HepG2 (cell line): ENCODE data around the gene PCNT. TPM values are rescaled to one million over a fixed set of nuclear protein-coding genes. Genes with fewer than 3 reads are reported as not detected.

Experiments used
- ATAC-seq: fragments of 200-7000 bp; cut with Tn5 transposase; 3 replicates; pipeline ENCODE4 v1.9.1; 2020; ENCODE audit warnings: mild to moderate bottlenecking, moderate library complexity
- BruUV-seq: library from RNA; stranded (reverse); fragments of 400-500 nt; replicated peaks from 2 replicates; lab custom pipeline; 2021; lab: Mats Ljungman, UMichigan
- CTCF ChIA-PET: fragments of 300-600 bp; formaldehyde crosslinking; extraction: SDS; loops from one replicate; lab custom pipeline; 2021; ENCODE audit warnings: low total read pairs, inconsistent platforms, low intra/inter-chr PET ratio; lab: Yijun Ruan, JAX
- POLR2A ChIA-PET: fragments of 350-600 bp; sonication (Branson Sonifier 250); formaldehyde crosslinking; loops from one replicate; lab custom pipeline; 2020; ENCODE audit warnings: antibody characterized with exemption, inconsistent platforms; lab: Yijun Ruan, JAX
- DNase-seq: peaks from one replicate; pipeline ENCODE4 v3.0.0-alpha.2; 2015; ENCODE audit warnings: low spot score
- FAIRE-seq: peaks from 3 replicates; lab custom pipeline; 2011; peaks lifted over from hg19 to GRCh38; lab: Jason Lieb, UNC
- H2AFZ ChIP-seq: one replicate; pipeline ENCODE4 v1.6.1; 2011; ENCODE audit warnings: low read length, inconsistent platforms
- H3K27ac ChIP-seq: fragments of 300-600 bp; 3 replicates; pipeline ENCODE4 v1.8.0; 2011; ENCODE audit warnings: mixed run types, mild to moderate bottlenecking, mixed read lengths, low read length, inconsistent platforms; ENCODE audit not compliant: insufficient read depth; ENCODE audit errors: extremely low read length
- H3K27me3 ChIP-seq, 2 experiments: fragments of 200-600 bp in 1 of 2; 2 replicates in 1 of 2; 3 replicates in 1 of 2; pipeline versions ENCODE4 v1.6.0 to v1.8.0; 2011; ENCODE audit warnings: low read length in 2 of 2, mild to moderate bottlenecking in 2 of 2, moderate library complexity in 2 of 2, inconsistent platforms in 1 of 2; ENCODE audit not compliant: insufficient read depth in 2 of 2, control insufficient read depth in 1 of 2
- H3K36me3 ChIP-seq, 2 experiments: fragments of 200-600 bp in 1 of 2; replicated peaks in 1 of 2; 2 replicates in 1 of 2; 3 replicates in 1 of 2; pipeline versions ENCODE4 v1.5.1 to v1.8.0; 2011; ENCODE audit warnings: low read length in 2 of 2, inconsistent platforms in 1 of 2; ENCODE audit not compliant: insufficient read depth in 2 of 2, control insufficient read depth in 1 of 2
- H3K4me1 ChIP-seq: 2 replicates; pipeline ENCODE4 v1.5.1; 2012; ENCODE audit warnings: low read length, inconsistent platforms; ENCODE audit not compliant: insufficient read depth
- H3K4me2 ChIP-seq: 2 replicates; pipeline ENCODE4 v1.6.0; 2011; ENCODE audit warnings: low read depth, low read length, inconsistent platforms
- H3K4me3 ChIP-seq, 3 experiments: fragments of 200-600 bp in 1 of 3; sonication (generic), shearing (Covaris generic) in 1 of 3; replicated peaks in 1 of 3; 2 replicates each; pipeline ENCODE4 v1.5.1; 2011 to 2016; ENCODE audit warnings: low read length in 3 of 3, inconsistent platforms in 2 of 3, low read depth in 2 of 3, mild to moderate bottlenecking in 2 of 3, control low read depth in 1 of 3, mixed read lengths in 1 of 3; ENCODE audit not compliant: insufficient read depth in 1 of 3
- H3K79me2 ChIP-seq: one replicate; pipeline ENCODE4 v1.6.1; 2011; ENCODE audit warnings: low read length, inconsistent platforms; ENCODE audit not compliant: insufficient read depth
- H3K9ac ChIP-seq: 2 replicates; pipeline ENCODE4 v1.6.0; 2011; ENCODE audit warnings: mild to moderate bottlenecking, low read depth, low read length, inconsistent platforms; ENCODE audit not compliant: insufficient read depth
- H3K9me3 ChIP-seq: 2 replicates; pipeline ENCODE4 v1.5.1; 2012; ENCODE audit warnings: mild to moderate bottlenecking, low read length
- H4K20me1 ChIP-seq: 2 replicates; pipeline ENCODE4 v1.6.0; 2011; ENCODE audit warnings: inconsistent platforms, mild to moderate bottlenecking, low read length, moderate library complexity; ENCODE audit not compliant: insufficient read depth
- HDAC2 ChIP-seq: sonication (generic); formaldehyde crosslinking; IDR thresholded peaks from 2 replicates; pipeline ENCODE4 v1.4.0; 2020; ENCODE audit warnings: missing genetic modification reagents
- KAT7 ChIP-seq: IDR thresholded peaks from 2 replicates; pipeline ENCODE4 v1.6.1; 2018; ENCODE audit warnings: borderline replicate concordance, missing compliant biosample characterization
- ZNF556 ChIP-seq: sonication (generic); formaldehyde crosslinking; IDR thresholded peaks from 2 replicates; pipeline ENCODE4 v1.4.0; 2020; ENCODE audit warnings: mild to moderate bottlenecking, missing genetic modification reagents, borderline replicate concordance
- WGBS: methylation state at CpG from one replicate; pipeline ENCODE4 v1.1.6; 2017; ENCODE audit warnings: low lambda C conversion rate; 5-methylcytosine and 5-hydroxymethylcytosine counted together
- in situ Hi-C: cut with HindIII; loops from 2 replicates; pipeline ENCODE4 v1.10.0; 2017; ENCODE audit warnings: low pct_unique_long_range_greater_than_20kb; ENCODE audit not compliant: extremely low pct_ligation_motif_present
- intact Hi-C: fragments of 100-400 bp; cut with micrococcal nuclease; formaldehyde crosslinking; loops from one replicate; pipeline ENCODE4 v1.10.0; 2022; ENCODE audit not compliant: unreplicated experiment
- polyA plus RNA-seq, 8 experiments: library from polyadenylated mRNA; depleted of rRNA in 3 of 8; stranded (reverse) in 7 of 8; unstranded in 1 of 8; fragments of >200 nt; fragmentation: Illumina TruSeq in 4 of 8; extraction: Trizol in 4 of 8; gene quantifications; 2 replicates each; pipeline versions ENCODE4 v1.2.1 to v1.2.3, GENCODE V29; 2011 to 2016; ENCODE audit warnings: low read depth in 4 of 8, missing spikeins in 1 of 8, mixed read lengths in 1 of 8; ENCODE audit not compliant: insufficient read depth in 1 of 8
- total RNA-seq, 5 experiments: library from RNA; depleted of rRNA; stranded (reverse); fragments of >200 nt; fragmentation: Illumina TruSeq; extraction: Trizol; gene quantifications; 2 replicates each; pipeline ENCODE4 v1.2.3, GENCODE V29; 2016; ENCODE audit warnings: low read depth in 1 of 5
- TF ChIP-seq, protein P1 (sequence below): sonication (generic); formaldehyde crosslinking; IDR thresholded peaks from 2 replicates; pipeline ENCODE4 v1.4.0; 2020; ENCODE audit warnings: mild to moderate bottlenecking, low read depth, missing genetic modification reagents
- TF ChIP-seq, protein P2 (sequence below): sonication (generic); formaldehyde crosslinking; IDR thresholded peaks from 2 replicates; pipeline ENCODE4 v1.4.0; 2020; ENCODE audit warnings: mild to moderate bottlenecking, missing genetic modification reagents

Gene PCNT
- total and polyA plus RNA-seq, 2 of the 13 experiments (the other 11 are each of a cell fraction or from before 2014, with no cell fraction given), result 5.6 to 12.4 TPM

DNA sequence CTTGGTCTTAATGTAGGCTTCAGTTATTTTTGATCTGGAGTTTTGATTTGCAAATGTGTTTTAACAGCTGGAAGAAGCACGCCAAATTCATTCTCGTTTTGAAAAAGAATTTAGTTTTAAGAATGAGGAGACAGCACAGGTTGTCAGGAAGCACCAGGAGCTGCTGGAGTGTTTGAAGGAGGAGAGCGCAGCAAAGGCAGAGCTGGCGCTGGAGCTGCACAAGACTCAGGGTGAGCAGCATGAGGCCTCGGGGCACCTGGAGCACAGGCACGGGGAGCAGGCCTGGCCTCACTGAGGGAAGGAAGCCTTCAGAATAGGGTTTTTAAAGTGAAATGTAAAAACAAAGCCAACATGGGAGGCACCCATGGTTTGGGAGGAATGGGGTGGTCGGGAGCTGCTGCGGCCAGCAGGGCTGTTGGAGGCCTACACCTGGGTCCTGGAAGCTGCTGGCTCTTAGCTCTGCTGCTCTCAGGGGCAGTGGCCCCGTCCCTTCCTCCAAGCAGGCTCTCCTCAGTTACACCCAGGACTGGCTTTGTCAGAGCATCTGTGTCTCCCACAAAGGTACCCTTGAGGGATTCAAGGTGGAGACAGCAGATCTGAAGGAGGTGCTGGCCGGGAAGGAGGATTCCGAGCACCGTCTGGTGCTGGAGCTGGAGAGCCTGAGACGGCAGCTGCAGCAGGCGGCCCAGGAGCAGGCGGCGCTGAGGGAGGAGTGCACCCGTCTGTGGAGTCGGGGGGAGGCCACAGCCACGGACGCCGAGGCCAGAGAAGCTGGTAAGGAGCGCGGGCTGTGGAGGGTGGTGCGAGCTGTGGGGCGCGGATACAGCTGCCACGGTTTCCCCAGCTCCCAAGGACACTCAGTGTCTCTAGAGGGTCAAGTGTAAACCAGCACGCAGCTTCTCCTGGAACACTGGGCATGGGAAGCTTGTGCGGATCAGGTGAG lies 66.9 kb downstream of the PCNT start:
- intact Hi-C loops, result no loop called here
- Histone ChIP-seq H3K36me3 (peaks cover 14 to 40% of the 10 kb centered on the region in 2 experiments; a peak in 4 of 5 replicates), H3K4me3 (no peak overlapping the region), H3K9me3 (no peaks in the 10 kb centered on the region), H3K4me1 (peaks cover 20% of the 10 kb centered on the region), H3K27ac (no peak overlapping the region), H3K79me2 (no peaks in the 10 kb centered on the region), H4K20me1 (no peaks in the 10 kb centered on the region), H3K9ac (no peak overlapping the region), H3K27me3 (no peaks in the 10 kb centered on the region), H2AFZ (no peak overlapping the region), H3K4me2 (no peak overlapping the region)
- DNase-seq (no peak), FAIRE-seq (no peak), ATAC-seq (no peak)
- CTCF ChIA-PET, result no interaction called here
- in situ Hi-C loops, result no loop called here
- BruUV-seq, result no TSS peak
- POLR2A ChIA-PET, result no interaction called here
- 98% methylated on average over 21 of the region's 29 CpGs for WGBS
- TF ChIP-seq HDAC2 (CRISPR knock-in tag), result no peak
- TF ChIP-seq, protein P1, sequence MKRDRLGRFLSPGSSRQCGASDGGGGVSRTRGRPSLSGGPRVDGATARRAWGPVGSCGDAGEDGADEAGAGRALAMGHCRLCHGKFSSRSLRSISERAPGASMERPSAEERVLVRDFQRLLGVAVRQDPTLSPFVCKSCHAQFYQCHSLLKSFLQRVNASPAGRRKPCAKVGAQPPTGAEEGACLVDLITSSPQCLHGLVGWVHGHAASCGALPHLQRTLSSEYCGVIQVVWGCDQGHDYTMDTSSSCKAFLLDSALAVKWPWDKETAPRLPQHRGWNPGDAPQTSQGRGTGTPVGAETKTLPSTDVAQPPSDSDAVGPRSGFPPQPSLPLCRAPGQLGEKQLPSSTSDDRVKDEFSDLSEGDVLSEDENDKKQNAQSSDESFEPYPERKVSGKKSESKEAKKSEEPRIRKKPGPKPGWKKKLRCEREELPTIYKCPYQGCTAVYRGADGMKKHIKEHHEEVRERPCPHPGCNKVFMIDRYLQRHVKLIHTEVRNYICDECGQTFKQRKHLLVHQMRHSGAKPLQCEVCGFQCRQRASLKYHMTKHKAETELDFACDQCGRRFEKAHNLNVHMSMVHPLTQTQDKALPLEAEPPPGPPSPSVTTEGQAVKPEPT, result no peak
- TF ChIP-seq, protein P2, sequence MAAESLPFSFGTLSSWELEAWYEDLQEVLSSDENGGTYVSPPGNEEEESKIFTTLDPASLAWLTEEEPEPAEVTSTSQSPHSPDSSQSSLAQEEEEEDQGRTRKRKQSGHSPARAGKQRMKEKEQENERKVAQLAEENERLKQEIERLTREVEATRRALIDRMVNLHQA, result no peak
- TF ChIP-seq ZNF556 (CRISPR knock-in tag), result no peak
- TF ChIP-seq KAT7 (CRISPR knock-in tag), result no peak
